ENCODE data around the gene SLX4. TPM values are rescaled to one million over a fixed set of nuclear protein-coding genes. Genes with fewer than 3 reads are reported as not detected.

SLX4 gene
- polyA plus RNA-seq, 2 of the 4 experiments (the other 2 are of a cell fraction), result 3.0 to 5.0 TPM

GRCh38 chr16:3550851-3551847 lies 60.3 kb downstream of the SLX4 start:
- no peak overlapping the region for H3K4me3 ChIP-seq
- ATAC-seq (no peak), DNase-seq (ENCODE audit: low read depth in 1 of 2, low spot score in 1 of 2) (no peak), FAIRE-seq (no peak)
- no peaks in the 10 kb centered on the region for H3K4me1 ChIP-seq
- no peak overlapping the region for H3K27ac ChIP-seq
- no peak overlapping the region for H3K4me2 ChIP-seq
- CTCF ChIA-PET, result no interaction called here
- WGBS (ENCODE audit: missing lambda C conversion rate), result 23% methylated on average over 6 of the region's 6 CpGs
- POLR2A ChIA-PET, result no interaction called here
- TF ChIP-seq NPAS2 (CRISPR knock-in tag; IDR thresholded peaks at IDR 0.05; ENCODE audit: borderline replicate concordance) (no peak), HDAC2 (IDR thresholded peaks at IDR 0.05) (no peak), PBX3 (IDR thresholded peaks at IDR 0.05) (no peak)
- no peaks in the 10 kb centered on the region for H3K9me3 ChIP-seq

- Histone ChIP-seq H3K4me1 (no peaks in the 10 kb centered on the region), H3K9me3 (no peaks in the 10 kb centered on the region), H3K4me3 (no peak overlapping the region), H3K4me2 (no peak overlapping the region), H3K27ac (no peak overlapping the region)
- TF ChIP-seq EP300 (IDR thresholded peaks at IDR 0.05) (no peak), CBX8 (IDR thresholded peaks at IDR 0.05) (no peak), ATOH8 (CRISPR knock-in tag; IDR thresholded peaks at IDR 0.05; ENCODE audit: low read depth) (no peak)
- DNase-seq (ENCODE audit: low read depth in 1 of 2, low spot score in 1 of 2) (no peak), ATAC-seq (0 out of 6 replicates have a peak, but pooled peaks of 1 of the 2 experiments have one; percentile 20), FAIRE-seq (no peak)
- 85% methylated on average over 2 of the region's 2 CpGs for WGBS (ENCODE audit: missing lambda C conversion rate)
- ChIA-PET CTCF (no interaction called here), POLR2A (no interaction called here)
Measured at GRCh38 chr16:3549906-3550305, 61.5 kb downstream of the SLX4 start.

- no peak for FAIRE-seq
- H3K27ac ChIP-seq, result no peak overlapping the region
- H3K9me3 ChIP-seq, result no peaks in the 10 kb centered on the region
- no peak overlapping the region for H3K4me3 ChIP-seq
- POLR2A ChIA-PET, result no interaction called here
- no peak overlapping the region for H3K4me2 ChIP-seq
- ATAC-seq, result peak in 1 of 2 experiments; percentile 17; a peak in 1 of 6 replicates
- TF ChIP-seq PHF8 (IDR thresholded peaks at IDR 0.05; ENCODE audit: borderline replicate concordance, low read depth) (no peak), E2F6 (IDR thresholded peaks at IDR 0.05; ENCODE audit: borderline replicate concordance, low read depth) (no peak), ATOH8 (CRISPR knock-in tag; IDR thresholded peaks at IDR 0.05; ENCODE audit: low read depth) (no peak), CEBPB (IDR thresholded peaks at IDR 0.05) (no peak), RFX5 (IDR thresholded peaks at IDR 0.05) (no peak), ZFP36 (IDR thresholded peaks at IDR 0.05; ENCODE audit: borderline replicate concordance, partially characterized antibody) (no peak), RARB (CRISPR knock-in tag; IDR thresholded peaks at IDR 0.05) (no peak), NPAS2 (CRISPR knock-in tag; IDR thresholded peaks at IDR 0.05; ENCODE audit: borderline replicate concordance) (no peak)
- no peak for DNase-seq (ENCODE audit: low read depth in 1 of 2, low spot score in 1 of 2)
- CTCF ChIA-PET, result interaction anchor here (0.9 to 1.3 kb wide), 2 partner anchors 14 to 20 kb away, joined by 3 to 5 read pairs; no protein-coding TSS in a partner anchor
- 71% methylated on average over 14 of the region's 15 CpGs for WGBS (ENCODE audit: missing lambda C conversion rate)
- H3K4me1 ChIP-seq, result no peaks in the 10 kb centered on the region
Measured at GRCh38 chr16:3548859-3549258, 62.5 kb downstream of the SLX4 start.

- DNase-seq (ENCODE audit: low read depth in 1 of 2, low spot score in 1 of 2), result no peak
- POLR2A ChIA-PET, result no interaction called here
- no peak overlapping the region for H3K4me3 ChIP-seq
- no peak for FAIRE-seq
- no peak overlapping the region for H3K4me2 ChIP-seq
- 34% methylated on average over 7 of the region's 10 CpGs for WGBS (ENCODE audit: missing lambda C conversion rate)
- CTCF ChIA-PET, result interaction anchor here (0.9 to 1.3 kb wide), 2 partner anchors 15 to 20 kb away, joined by 3 to 5 read pairs; no protein-coding TSS in a partner anchor
- no peaks in the 10 kb centered on the region for H3K9me3 ChIP-seq
- ATAC-seq, result peak; percentile 10 to 13; a peak in 1 of 6 replicates
- no peaks in the 10 kb centered on the region for H3K4me1 ChIP-seq
- no peak overlapping the region for H3K27ac ChIP-seq
- TF ChIP-seq SREBF2 (IDR thresholded peaks at IDR 0.05), result no peak
- no peak for TF ChIP-seq NFE2L2 (conservative IDR thresholded peaks at IDR 0.05; ENCODE audit: low read length)
- no peak for TF ChIP-seq GATA3 (IDR thresholded peaks at IDR 0.05; ENCODE audit: borderline replicate concordance)
- TF ChIP-seq PBX3 (IDR thresholded peaks at IDR 0.05), result no peak
- no peak for TF ChIP-seq FOSL2 (IDR thresholded peaks at IDR 0.05)
- TF ChIP-seq FOSL2 (CRISPR knock-in tag; IDR thresholded peaks at IDR 0.05), result no peak
- TF ChIP-seq HDAC2 (IDR thresholded peaks at IDR 0.05), result no peak
- TF ChIP-seq HOXB5 (CRISPR knock-in tag; IDR thresholded peaks at IDR 0.05), result no peak
- TF ChIP-seq NR3C1 (IDR thresholded peaks at IDR 0.05), result no peak
- TF ChIP-seq JUN (IDR thresholded peaks at IDR 0.05), result no peak
- no peak for TF ChIP-seq EP300 (IDR thresholded peaks at IDR 0.05)
- TF ChIP-seq HOXB13 (CRISPR knock-in tag; IDR thresholded peaks at IDR 0.05; ENCODE audit: low read depth), result no peak
- TF ChIP-seq CHD4 (IDR thresholded peaks at IDR 0.05; ENCODE audit: borderline replicate concordance), result no peak
- TF ChIP-seq EHF (CRISPR knock-in tag; IDR thresholded peaks at IDR 0.05), result no peak
- TF ChIP-seq TFCP2L1 (CRISPR knock-in tag; IDR thresholded peaks at IDR 0.05), result no peak
- no peak for TF ChIP-seq ZC3H11A (IDR thresholded peaks at IDR 0.05)
- TF ChIP-seq JUNB (IDR thresholded peaks at IDR 0.05), result no peak
- TF ChIP-seq HEYL (CRISPR knock-in tag; IDR thresholded peaks at IDR 0.05), result no peak
Measured at GRCh38 chr16:3548445-3548844, 63.0 kb downstream of the SLX4 start.
